HepG2 (cell line): ENCODE results near the gene SCAMP3. TPM values are rescaled to one million over a fixed set of nuclear protein-coding genes. Genes with fewer than 3 reads are reported as not detected.

Experiments
- FOXA3 ChIP-seq: IDR thresholded peaks from 2 replicates; pipeline ENCODE4 v1.6.1; 2016; ENCODE audit warnings: missing genetic modification reagents, missing compliant biosample characterization
- GATA4 ChIP-seq: sonication (generic); IDR thresholded peaks from 2 replicates; pipeline ENCODE4 v1.6.1; 2016; ENCODE audit warnings: antibody characterized with exemption, low read depth, borderline replicate concordance
- HDAC2 ChIP-seq: sonication (generic); formaldehyde crosslinking; IDR thresholded peaks from 2 replicates; pipeline ENCODE4 v1.4.0; 2020; ENCODE audit warnings: missing genetic modification reagents
- HMG20B ChIP-seq: conservative IDR thresholded peaks from 2 replicates; pipeline ENCODE4 v1.6.1; 2016; ENCODE audit warnings: missing genetic modification reagents, missing compliant biosample characterization
- KDM5B ChIP-seq: sonication (generic); formaldehyde crosslinking; IDR thresholded peaks from 2 replicates; pipeline ENCODE4 v1.4.0; 2020; ENCODE audit warnings: missing genetic modification reagents, mild to moderate bottlenecking, borderline replicate concordance
- KLF13 ChIP-seq: sonication (generic); formaldehyde crosslinking; IDR thresholded peaks from 2 replicates; pipeline ENCODE4 v1.4.0; 2020; ENCODE audit warnings: mild to moderate bottlenecking, missing genetic modification reagents
- LCORL ChIP-seq, 2 experiments: fragments of 450-650 bp in 1 of 2; sonication (generic) in 1 of 2; formaldehyde crosslinking in 1 of 2; IDR thresholded peaks; 2 replicates each; pipeline versions ENCODE4 v1.5.0 to v1.6.1; 2017 to 2020; ENCODE audit warnings: antibody characterized with exemption in 1 of 2, missing genetic modification reagents in 1 of 2
- LRRFIP1 ChIP-seq: sonication (generic); formaldehyde crosslinking; conservative IDR thresholded peaks from 2 replicates; pipeline ENCODE4 v1.4.0; 2020; ENCODE audit warnings: missing genetic modification reagents
- MIXL1 ChIP-seq: IDR thresholded peaks from 2 replicates; pipeline ENCODE4 v1.6.1; 2016
- MZF1 ChIP-seq: sonication (generic); formaldehyde crosslinking; IDR thresholded peaks from 2 replicates; pipeline ENCODE4 v1.8.1; 2023; ENCODE audit warnings: mild to moderate bottlenecking, missing genetic modification reagents, borderline replicate concordance
- NFE2L1 ChIP-seq: sonication (generic); formaldehyde crosslinking; IDR thresholded peaks from 2 replicates; pipeline ENCODE4 v1.4.0; 2020; ENCODE audit warnings: missing genetic modification reagents, mild to moderate bottlenecking, borderline replicate concordance
- POGZ ChIP-seq: sonication (generic); formaldehyde crosslinking; IDR thresholded peaks from 2 replicates; pipeline ENCODE4 v1.4.0; 2020; ENCODE audit warnings: mild to moderate bottlenecking, missing genetic modification reagents
- RBM39 ChIP-seq: fragments of 200-400 bp; formaldehyde crosslinking; IDR thresholded peaks from one replicate; pipeline ENCODE4 v1.6.1; 2018; ENCODE audit warnings: antibody characterized with exemption, mild to moderate bottlenecking, low read depth, low read length; ENCODE audit not compliant: poor library complexity, severe bottlenecking
- TOPORS ChIP-seq: sonication (generic); formaldehyde crosslinking; IDR thresholded peaks from 2 replicates; pipeline ENCODE4 v1.8.0; 2023; ENCODE audit warnings: mild to moderate bottlenecking, missing genetic modification reagents
- TRAFD1 ChIP-seq: sonication (generic); formaldehyde crosslinking; IDR thresholded peaks from 2 replicates; pipeline ENCODE4 v1.5.1; 2020; ENCODE audit warnings: missing genetic modification reagents, mild to moderate bottlenecking, borderline replicate concordance
- ZFP36L2 ChIP-seq: sonication (generic); formaldehyde crosslinking; IDR thresholded peaks from 2 replicates; pipeline ENCODE4 v1.4.0; 2020; ENCODE audit warnings: missing genetic modification reagents
- ZKSCAN5 ChIP-seq: sonication (generic); formaldehyde crosslinking; IDR thresholded peaks from 2 replicates; pipeline ENCODE4 v1.5.1; 2020; ENCODE audit warnings: mild to moderate bottlenecking, missing genetic modification reagents
- ZNF224 ChIP-seq: sonication (generic); formaldehyde crosslinking; IDR thresholded peaks from 2 replicates; pipeline ENCODE4 v1.5.0; 2020; ENCODE audit warnings: mild to moderate bottlenecking, missing genetic modification reagents
- ZNF275 ChIP-seq: sonication (generic); formaldehyde crosslinking; IDR thresholded peaks from 2 replicates; pipeline ENCODE4 v1.8.0; 2022; ENCODE audit warnings: missing genetic modification reagents, mild to moderate bottlenecking, inconsistent platforms, borderline replicate concordance
- ZNF567 ChIP-seq: sonication (generic); formaldehyde crosslinking; IDR thresholded peaks from 2 replicates; pipeline ENCODE4 v1.8.1; 2023; ENCODE audit warnings: mild to moderate bottlenecking, missing genetic modification reagents, borderline replicate concordance
- ZNF713 ChIP-seq: sonication (generic); formaldehyde crosslinking; IDR thresholded peaks from 2 replicates; pipeline ENCODE4 v1.4.0; 2020; ENCODE audit warnings: mild to moderate bottlenecking, missing genetic modification reagents
- ZNF772 ChIP-seq: sonication (generic); formaldehyde crosslinking; IDR thresholded peaks from 2 replicates; pipeline ENCODE4 v1.5.0; 2020; ENCODE audit warnings: mild to moderate bottlenecking, missing genetic modification reagents
- polyA plus RNA-seq, 8 experiments: library from polyadenylated mRNA; depleted of rRNA in 3 of 8; stranded (reverse) in 7 of 8; unstranded in 1 of 8; fragments of >200 nt; fragmentation: Illumina TruSeq in 4 of 8; extraction: Trizol in 4 of 8; gene quantifications; 2 replicates each; pipeline versions ENCODE4 v1.2.1 to v1.2.3, GENCODE V29; 2011 to 2016; ENCODE audit warnings: low read depth in 4 of 8, missing spikeins in 1 of 8, mixed read lengths in 1 of 8; ENCODE audit not compliant: insufficient read depth in 1 of 8
- total RNA-seq, 5 experiments: library from RNA; depleted of rRNA; stranded (reverse); fragments of >200 nt; fragmentation: Illumina TruSeq; extraction: Trizol; gene quantifications; 2 replicates each; pipeline ENCODE4 v1.2.3, GENCODE V29; 2016; ENCODE audit warnings: low read depth in 1 of 5

Gene SCAMP3
- total and polyA plus RNA-seq, 2 of the 13 experiments (the other 11 are each of a cell fraction or from before 2014, with no cell fraction given), result 46.8 to 83.3 TPM

- TF ChIP-seq LCORL (IDR thresholded peaks at IDR 0.05), result no peak
- no peak; the same call in 1 of the 2 replicates for TF ChIP-seq LCORL (CRISPR knock-in tag; IDR thresholded peaks at IDR 0.05)
- TF ChIP-seq ZKSCAN5 (CRISPR knock-in tag), result no peak
- peak; percentile 32; the same call in 1 of the 2 replicates for TF ChIP-seq FOXA3 (CRISPR knock-in tag)
- peak; percentile 76; the same call in 1 of the 2 replicates for TF ChIP-seq MIXL1 (CRISPR knock-in tag)
- TF ChIP-seq ZNF224 (CRISPR knock-in tag), result no peak; the same call in 1 of the 2 replicates
- TF ChIP-seq TRAFD1 (CRISPR knock-in tag), result no peak
- TF ChIP-seq ZNF772 (CRISPR knock-in tag), result no peak
- TF ChIP-seq KDM5B (CRISPR knock-in tag), result peak; percentile 92
- peak; percentile 29; the same call in 1 of the 2 replicates for TF ChIP-seq ZNF567 (CRISPR knock-in tag)
- TF ChIP-seq RBM39, result peak; percentile 79
- no peak for TF ChIP-seq MZF1 (CRISPR knock-in tag)
- TF ChIP-seq TOPORS (CRISPR knock-in tag), result peak; percentile 74; the same call in 1 of the 2 replicates
- TF ChIP-seq NFE2L1, result no peak
- 0 out of 2 replicates have a peak, but pooled peaks have one; percentile 27 for TF ChIP-seq LRRFIP1 (CRISPR knock-in tag)
- TF ChIP-seq ZNF275 (CRISPR knock-in tag), result 0 out of 2 replicates have a peak, but pooled peaks have one; percentile 41
- TF ChIP-seq POGZ, result peak; percentile 52; the same call in 1 of the 2 replicates
- 0 out of 2 replicates have a peak, but pooled peaks have one; percentile 11 for TF ChIP-seq HDAC2 (CRISPR knock-in tag)
- 0 out of 2 replicates have a peak, but pooled peaks have one; percentile 79 for TF ChIP-seq ZFP36L2 (CRISPR knock-in tag)
- no peak for TF ChIP-seq HMG20B (CRISPR knock-in tag)
- 0 out of 2 replicates have a peak, but pooled peaks have one; percentile 39 for TF ChIP-seq GATA4
- TF ChIP-seq ZNF713, result no peak
- no peak for TF ChIP-seq KLF13 (CRISPR knock-in tag)
These were observed at the start of gene SCAMP3 (continued) for GRCh38 chr1:155261852-155262673.
